Measurements from ENCODE around the gene KLHL11.
"Not testable (repeated sequence)": the region's sequence is repeated elsewhere in the genome, so short reads cannot be mapped to it uniquely, and the experiment has no call there.

KLHL11 gene

DNA sequence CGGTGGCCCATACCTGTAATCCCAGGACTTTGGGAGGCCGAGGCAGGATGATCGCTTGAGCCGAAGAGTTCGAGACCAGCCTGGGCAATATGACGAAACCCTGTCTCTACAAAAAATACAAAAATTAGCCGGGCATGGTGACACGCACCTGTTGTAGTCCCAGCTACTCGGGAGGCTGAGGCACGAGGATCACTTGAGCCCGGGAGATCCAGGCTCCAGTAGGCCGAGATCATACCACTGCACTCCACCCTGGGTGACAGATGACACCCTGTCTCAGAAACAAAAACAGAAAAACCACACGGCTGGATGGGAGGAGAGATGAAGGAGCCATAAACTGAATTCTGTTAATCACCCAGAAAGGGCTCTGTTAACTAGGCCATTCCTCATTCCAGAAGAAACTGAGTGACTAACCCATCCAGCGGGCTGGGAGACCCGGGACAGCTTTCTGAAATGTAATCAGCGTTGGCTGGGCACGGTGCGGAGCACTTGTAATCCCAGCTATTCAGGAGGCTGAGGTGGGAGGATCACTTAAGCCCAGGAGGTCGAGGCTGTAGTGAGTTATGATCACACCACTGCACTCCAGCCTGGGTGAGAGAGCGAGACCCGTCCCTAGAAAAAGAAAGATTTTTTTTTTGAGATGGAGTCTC, 28.6 kb downstream of the KLHL11 start:
- DNase-seq = no peak

DNA sequence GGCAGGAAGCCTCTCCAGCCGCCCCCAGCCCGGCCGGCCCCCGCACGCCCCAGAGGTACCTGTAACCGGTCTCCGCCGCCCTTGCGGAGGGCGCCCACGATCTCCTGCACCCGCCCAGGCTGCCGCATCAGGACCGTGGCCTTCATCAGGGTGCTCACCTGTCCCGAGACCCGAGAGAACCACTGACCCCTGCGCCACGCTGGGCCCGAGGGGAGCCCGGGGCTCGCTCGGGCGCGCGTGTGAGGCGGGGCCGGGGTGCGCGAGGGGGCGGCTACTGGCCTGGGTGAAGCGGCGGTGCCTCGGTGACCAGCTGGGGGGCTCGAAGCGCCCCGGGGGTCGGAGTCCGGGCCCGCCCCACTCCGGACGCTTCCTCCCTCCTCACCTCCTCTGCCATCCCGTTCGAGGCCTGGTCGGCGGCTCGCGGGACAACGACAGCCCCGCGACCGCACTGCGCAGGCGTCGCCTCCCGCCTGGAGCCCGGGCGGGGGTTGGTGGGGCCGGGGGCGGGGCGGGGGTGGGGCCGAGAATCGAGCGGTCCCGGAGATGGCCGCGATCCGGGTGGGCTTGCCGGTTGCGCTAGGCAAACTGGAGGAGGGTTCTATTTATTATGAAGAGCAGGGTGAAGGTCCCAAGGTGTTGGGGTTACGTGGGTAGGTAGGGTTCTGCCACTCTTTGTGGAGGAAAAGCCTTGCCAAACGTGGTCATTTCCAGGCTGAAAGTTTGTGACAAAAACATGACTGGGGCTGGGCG, 29.2 kb downstream of the KLHL11 start, which contains the start of gene NT5C3B:
NT5C3B (minus strand) TSS at position 433 of the 750 bp plus-strand sequence; CDS start at position 394, 39 bp downstream.
- peak; percentile 56 for DNase-seq

DNA sequence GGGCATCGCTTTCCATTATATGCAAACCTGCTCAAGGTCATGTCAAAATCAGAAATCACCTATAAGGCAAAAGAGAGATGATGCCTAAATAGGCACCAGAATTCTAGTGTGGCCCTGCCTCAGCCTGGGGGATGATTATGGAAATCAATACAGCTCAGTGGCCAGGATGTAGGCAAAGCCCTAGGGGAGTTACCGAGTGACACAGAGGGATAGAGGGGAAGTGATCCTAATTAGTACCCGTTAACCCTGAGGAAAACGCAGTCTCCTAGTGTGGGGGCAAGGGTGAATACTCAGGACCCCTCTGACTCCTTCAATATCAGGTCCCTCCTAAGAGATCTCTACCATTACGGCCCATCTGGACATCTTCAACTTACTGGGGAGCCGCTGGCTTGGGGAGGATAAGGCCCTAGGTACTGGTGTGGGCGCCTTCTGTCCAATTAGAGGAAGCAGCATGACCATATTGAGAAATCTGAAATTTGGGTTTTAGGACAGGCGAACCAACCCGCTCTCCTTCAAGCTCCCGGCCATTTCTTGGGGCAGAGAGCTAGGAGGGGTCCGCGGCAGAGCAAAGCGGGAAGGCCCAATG, 29.9 kb downstream of the KLHL11 start:
- peak; percentile 10 for DNase-seq

DNA sequence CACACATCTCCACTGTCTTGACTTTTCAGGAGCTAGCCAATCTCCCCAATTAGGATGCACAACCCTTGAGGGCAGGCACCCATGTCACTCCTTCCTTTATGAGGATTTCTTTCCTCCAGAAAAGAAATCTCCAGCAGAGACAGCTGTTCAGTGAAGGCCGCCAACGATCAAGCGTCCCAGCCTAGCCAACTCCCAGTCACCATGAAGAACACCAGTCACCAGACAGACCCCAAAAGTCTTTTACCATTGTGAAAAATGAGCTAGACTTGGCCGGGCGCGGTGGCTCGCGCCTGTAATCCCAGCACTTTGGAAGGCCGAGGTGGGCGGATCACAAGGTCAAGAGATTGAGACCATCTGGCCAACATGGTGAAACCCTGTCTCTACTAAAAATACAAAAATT, 35.3 kb downstream of the KLHL11 start:
- DNase-seq = not testable (repeated sequence)

DNA sequence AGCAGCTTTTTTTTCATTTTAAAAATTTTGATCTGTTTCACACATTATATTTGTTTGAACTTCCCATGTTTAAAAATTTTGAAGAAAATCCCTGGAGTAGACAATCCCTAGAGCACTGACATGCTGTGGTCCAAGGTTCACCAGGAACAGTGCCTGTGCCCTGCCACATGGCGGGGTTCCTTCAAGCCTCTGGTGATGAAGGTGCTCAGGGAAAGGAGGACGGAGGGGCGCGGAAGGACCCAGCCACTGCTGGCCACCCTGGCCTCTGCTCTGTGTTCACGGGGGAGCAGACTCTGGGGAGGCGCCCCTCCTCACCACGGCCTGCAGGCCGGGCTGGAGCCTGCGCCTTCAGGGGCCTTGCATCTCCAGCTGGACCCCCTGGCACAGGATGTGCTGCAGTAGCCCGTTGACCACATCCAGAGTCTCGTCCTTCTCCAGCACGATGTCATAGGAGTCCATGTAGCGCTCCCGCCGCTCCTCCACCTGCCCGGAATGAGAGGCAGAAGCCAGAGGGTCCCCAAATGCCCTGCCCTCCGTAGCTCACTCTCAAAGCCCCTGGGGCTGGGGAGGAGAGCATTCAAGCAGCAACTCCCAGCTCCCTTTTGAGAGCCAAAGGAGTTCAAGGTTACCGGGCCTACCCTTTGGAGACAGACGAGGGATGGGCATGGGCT, 39.9 kb downstream of the KLHL11 start:
- DNase-seq = no peak

DNA sequence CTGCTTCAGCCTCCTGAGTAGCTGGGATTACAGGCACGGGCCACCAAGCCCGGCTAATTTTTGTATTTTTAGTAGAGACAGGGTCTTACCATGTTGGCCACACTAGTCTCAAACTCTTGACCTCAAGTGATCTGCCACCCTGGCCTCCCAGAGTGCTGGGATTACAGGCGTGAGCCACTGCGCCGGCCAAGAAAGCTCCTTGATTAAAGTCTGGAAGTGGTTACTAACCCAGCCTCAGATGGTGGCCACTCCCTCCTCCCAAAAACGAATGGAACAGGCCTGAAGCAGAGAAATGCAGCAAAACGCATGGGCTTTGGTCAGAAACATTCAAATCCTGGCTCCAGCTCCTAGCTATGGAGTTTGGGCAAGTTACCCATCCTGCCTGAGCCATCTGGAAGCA, 41.1 kb downstream of the KLHL11 start:
- DNase-seq = no peak

DNA sequence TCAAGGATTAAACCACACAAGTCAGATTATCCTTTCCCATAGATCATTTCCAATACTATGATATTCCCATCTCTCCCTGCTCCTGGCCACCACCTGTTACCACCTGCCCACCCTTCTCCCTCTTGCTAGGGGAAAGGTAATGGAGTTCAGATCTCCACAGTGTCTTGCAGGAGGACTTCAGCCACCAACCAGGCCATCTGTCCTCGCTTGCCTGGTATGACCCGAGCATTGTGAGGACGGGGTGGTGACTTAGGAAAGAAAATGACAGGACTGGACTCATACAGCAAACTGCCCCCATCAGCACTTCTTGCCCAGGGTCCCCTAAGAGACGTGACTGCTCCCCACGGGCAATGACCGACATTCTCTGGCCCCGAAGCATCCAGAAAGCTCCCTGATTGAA, 41.6 kb downstream of the KLHL11 start:
- no peak for DNase-seq

DNA sequence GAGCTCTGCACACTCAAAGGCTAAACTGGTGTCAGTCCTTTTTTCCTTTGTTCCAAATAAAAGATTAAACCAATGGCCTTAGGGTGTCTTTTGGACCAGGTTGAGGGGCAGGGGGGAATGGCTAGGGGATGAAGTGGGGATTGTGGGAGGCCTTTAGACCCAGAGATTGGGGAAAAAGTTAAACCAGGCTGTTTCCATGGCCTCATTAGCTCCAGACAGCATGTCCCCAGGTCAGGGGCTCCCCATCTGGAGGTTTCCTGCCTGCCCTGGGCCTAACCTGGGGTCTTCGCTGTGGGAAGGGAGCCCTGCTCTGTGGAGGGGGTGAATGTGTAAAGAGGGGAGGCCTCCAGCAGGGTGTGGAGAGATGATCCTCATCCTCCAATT, 42.1 kb downstream of the KLHL11 start:
- no peak for DNase-seq

DNA sequence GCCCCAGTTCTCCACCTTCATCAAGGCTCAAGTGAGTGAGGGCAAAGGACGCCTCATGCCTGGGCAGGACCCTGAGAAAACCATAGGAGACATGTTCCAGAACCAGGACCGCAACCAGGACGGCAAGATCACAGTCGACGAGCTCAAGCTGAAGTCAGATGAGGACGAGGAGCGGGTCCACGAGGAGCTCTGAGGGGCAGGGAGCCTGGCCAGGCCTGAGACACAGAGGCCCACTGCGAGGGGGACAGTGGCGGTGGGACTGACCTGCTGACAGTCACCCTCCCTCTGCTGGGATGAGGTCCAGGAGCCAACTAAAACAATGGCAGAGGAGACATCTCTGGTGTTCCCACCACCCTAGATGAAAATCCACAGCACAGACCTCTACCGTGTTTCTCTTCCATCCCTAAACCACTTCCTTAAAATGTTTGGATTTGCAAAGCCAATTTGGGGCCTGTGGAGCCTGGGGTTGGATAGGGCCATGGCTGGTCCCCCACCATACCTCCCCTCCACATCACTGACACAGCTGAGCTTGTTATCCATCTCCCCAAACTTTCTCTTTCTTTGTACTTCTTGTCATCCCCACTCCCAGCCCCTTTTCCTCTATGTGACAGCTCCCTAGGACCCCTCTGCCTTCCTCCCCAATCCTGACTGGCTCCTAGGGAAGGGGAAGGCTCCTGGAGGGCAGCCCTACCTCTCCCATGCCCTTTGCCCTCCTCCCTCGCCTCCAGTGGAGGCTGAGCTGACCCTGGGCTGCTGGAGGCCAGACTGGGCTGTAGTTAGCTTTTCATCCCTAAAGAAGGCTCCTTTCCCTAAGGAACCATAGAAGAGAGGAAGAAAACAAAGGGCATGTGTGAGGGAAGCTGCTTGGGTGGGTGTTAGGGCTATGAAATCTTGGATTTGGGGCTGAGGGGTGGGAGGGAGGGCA, 42.7 kb downstream of the KLHL11 start:
- no peak for DNase-seq

DNA sequence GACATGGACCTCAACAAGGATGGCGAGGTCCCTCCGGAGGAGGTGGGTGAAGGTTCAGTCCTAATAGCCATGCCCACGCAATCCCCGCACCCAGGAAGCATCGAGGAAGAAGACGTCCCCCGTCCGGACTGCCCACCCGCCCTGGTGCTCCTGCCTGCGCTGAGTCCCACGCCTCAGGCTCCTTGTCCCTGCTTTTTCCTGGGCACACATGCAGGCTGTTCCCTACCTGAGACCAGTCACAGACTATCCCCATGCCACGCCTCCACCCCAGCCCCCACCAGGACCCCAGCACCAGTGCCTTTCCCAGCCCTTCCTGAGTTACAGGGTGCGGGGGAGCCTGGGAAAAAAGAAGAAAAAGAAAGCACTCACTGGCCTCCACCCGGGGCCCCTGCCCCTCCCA, 43.4 kb downstream of the KLHL11 start:
- DNase-seq = no peak

DNA sequence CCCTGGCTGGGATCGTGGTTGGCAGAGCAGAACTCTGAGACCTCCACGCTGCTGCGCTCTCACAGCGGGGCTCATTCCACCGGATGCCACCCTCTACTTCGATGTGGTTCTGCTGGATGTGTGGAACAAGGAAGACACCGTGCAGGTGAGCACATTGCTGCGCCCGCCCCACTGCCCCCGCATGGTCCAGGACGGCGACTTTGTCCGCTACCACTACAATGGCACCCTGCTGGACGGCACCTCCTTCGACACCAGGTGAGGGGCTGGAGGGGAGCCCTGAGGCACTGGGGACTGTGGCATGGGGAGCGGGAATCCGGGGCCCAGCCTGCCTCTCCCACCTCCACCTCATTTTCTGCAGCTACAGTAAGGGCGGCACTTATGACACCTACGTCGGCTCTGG, 47.2 kb downstream of the KLHL11 start:
- no peak for DNase-seq

DNA sequence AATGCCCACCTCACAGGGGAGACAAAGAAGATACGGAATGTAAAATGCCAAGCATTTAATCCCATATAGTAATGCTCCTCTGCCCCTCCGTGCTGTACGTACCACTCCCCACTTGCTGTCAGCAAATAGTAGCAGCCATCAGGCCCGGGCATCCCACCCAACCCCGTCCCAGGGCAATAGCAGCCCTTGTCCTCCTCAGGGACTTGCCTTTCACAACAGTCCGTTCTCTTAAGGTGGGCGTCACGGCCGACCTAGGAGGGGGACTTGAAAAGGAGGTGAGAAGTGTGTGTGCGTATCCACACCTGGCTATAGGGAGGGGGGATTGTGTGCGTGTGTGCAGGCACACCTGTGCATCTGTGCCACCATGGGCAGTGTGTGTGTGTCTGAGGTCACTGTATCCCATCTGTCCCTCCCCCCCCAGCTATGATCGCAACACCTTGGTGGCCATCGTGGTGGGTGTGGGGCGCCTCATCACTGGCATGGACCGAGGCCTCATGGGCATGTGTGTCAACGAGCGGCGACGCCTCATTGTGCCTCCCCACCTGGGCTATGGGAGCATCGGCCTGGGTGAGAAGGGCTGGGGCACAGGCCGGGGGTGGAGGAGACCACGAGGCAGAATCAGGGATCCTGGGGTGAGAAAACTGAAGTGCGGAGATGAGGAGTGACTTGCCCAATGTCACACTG, 48.4 kb downstream of the KLHL11 start:
- DNase-seq = no peak

DNA sequence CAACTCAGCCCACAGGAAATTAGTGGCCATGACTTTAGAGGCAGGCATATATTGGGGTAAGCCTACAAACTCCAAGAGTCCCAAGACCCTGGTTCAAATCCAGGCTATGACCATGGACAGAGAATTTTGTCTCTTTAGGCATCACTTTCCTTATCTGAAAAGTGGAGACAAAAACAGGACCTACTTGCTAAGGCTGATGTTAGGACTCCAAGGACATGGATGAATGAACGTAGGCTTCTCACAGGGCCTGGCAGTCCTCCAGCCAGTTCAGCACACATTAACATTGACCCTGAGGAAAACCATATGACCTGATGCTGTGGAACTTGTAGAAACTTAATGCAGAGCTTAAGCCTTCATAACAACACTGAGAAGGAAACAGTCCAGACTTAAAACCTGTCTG, 51.0 kb downstream of the KLHL11 start:
- no peak for DNase-seq

DNA sequence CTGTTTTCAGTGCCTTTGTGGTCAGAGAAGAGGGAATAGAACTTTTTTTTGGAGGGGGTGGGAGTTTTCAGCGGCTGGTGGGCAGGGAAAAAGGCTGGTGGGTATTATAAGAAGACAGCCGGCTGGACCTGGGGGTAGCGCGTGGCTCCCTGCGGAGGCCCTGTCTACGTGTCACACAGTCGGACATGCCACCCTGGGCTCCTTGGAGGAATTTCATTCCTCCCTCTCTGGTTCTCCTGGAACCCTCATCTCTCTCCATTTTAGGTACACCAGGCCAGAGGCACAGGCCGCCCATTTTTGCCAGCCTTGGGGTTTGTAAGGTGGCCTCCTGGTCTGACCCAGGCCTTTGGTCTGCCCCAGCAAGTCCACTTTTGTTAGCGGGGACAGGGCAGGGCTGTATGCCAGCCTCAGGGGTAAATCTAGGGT, 51.5 kb downstream of the KLHL11 start:
- no peak for DNase-seq

DNA sequence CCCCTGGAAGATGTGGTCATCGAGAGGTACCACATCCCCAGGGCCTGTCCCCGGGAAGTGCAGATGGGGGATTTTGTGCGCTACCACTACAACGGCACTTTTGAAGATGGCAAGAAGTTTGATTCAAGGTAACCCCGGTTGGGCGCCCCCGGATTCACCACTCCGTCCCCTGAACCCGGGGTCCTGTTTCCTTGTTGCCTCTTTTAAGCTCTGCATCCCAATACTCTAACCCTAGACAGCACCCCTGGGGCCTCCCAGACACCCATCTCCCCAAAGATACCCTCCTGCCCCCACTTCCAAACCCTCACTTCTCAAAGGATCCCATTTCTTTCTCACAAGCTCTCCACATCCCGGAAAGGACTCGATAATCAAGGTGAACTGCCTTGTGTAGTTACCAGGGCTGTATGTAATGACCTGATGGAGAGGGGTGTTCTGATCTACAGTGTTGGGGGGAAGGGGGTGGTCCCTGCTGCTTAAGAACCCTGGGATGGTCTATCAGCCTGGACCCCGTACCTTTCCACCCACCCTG, 52.0 kb downstream of the KLHL11 start:
- DNase-seq = no peak

DNA sequence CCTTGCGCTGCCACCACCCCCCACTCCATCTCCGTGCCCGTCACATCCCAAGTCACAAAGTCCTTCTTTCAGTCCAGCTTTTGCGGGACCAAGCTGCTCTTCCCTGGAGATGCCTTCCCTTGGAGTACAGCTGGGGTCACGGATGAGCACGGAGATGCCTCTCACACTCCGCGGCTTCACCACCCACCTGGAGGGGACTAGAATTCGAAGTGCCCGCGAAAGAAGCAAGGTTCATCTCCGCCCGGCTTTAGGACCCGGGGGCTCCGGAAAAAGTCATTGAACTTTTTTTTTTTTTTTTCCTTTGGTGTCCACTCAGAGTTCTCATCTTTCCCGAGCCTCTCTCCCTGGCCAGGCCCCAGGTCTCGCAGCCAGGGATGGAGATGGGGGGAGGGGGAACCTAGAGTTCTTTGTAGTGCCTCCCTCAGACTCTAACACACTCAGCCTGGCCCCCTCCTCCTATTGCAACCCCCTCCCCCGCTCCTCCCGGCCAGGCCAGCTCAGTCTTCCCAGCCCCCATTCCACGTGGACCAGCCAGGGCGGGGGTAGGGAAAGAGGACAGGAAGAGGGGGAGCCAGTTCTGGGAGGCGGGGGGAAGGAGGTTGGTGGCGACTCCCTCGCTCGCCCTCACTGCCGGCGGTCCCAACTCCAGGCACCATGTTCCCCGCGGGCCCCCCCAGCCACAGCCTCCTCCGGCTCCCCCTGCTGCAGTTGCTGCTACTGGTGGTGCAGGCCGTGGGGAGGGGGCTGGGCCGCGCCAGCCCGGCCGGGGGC, 52.7 kb downstream of the KLHL11 start, which contains the start of gene FKBP10:
FKBP10 (plus strand) TSS at position 624 of the 771 bp plus-strand sequence; CDS start at position 655, 31 bp downstream.
- DNase-seq = peak; percentile 55

DNA sequence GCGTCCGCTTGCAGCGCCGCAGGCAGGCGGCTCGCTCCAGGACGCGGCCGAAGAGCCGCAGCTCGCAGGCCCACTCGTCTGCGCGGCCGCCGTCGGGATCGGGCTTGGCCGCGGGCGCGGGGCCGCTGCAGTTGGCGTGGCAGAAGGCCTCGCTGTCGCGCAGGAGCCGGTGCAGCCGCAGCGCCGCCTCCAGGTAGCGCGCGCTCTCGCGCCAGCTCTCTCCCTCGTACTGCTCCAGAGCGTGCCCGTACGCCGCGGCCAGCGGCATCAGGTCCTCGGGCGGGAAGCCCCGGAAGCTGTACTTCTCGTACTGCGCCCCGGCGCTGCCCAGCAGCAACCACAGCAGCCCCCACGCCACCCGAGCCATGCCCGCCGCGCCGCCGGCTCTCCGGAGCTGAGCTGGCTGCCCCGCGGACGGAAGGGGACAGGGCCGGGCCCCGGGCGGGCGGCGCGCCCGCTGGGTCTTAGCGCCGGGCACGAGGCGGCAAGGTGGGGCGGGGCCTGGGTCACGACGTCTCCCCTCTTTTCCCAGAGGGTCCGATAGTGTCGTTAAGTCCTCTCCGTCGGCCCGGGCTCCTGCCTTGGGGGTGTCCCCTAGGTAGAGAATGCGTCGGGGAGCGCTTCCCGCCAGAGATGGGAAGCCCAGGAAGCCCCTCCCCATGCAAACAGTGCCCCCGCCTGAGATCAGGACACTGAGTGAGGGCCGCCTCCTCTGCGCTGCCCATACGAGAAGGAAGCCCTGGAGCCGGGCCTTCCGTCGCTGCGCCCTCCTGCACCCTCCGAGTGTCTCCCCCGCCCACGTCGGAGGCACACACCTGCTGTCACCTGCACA, 53.5 kb downstream of the KLHL11 start, which contains the start of gene P3H4:
P3H4 (minus strand) TSS at position 401 of the 832 bp plus-strand sequence; CDS start at position 367, 34 bp downstream.
- DNase-seq = peak; percentile 74

DNA sequence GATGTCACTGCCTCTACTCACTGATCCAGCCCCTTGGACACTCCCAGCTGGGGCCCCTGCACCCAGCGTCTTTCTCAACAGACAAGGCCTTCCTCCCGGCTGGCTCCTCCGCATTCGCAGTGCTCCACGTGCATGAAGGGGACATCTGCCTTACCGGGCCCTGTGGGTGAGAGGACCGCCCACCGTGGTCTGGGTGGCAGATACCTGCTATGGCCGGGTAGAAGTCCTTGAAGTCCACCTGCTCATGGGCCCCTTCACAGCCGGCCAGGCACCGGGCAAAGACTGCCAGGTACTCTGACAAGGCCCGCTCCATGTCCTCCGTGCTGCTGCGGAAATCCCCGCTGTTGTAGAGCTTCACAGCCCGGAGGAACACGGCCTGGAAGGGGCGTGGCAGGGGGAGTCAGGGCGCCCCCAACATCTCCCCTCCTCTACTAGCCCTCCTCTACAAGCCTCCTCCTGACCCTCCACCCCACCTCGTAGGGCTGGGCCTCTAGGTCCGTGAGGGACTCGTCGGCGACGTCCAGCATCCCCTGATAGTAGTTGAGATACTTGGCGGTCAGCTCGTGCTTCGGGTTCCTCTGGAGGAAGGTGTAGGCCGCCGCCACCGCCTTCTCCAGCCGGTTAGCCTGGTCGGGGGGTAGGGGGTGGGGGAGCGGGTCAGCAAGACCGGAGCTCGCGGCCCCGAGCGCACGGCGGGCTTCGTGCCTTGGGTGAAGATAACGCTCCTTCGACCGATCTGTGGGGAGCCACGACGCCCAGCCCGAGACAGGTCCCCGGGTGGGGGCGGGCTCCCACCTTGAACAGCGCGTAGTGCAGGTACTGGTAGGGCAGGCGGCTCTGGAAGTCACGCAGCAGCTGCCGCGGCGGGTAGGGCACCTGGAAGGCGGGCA, 54.3 kb downstream of the KLHL11 start:
- DNase-seq = peak; percentile 61
